Thoracic aorta (tissue), 2 donors: Measurements from ENCODE around the gene PHF12. TPM values are rescaled to one million over a fixed set of nuclear protein-coding genes. Genes with fewer than 3 reads are reported as not detected.
"Not testable (repeated sequence)": the region's sequence is repeated elsewhere in the genome, so short reads cannot be mapped to it uniquely, and the experiment has no call there.

Experiments
- ATAC-seq: fragments of 150-250 bp; one replicate; pipeline ENCODE4 v1.8.0; 2017; ENCODE audit warnings: low read depth; ENCODE audit not compliant: insufficient number of reproducible peaks, low FRiP score
- DNase-seq: peaks from one replicate; pipeline ENCODE4 v3.0.0-alpha.2; 2020; ENCODE audit warnings: low spot score
- H3K27ac ChIP-seq, 2 donors: fragments of 200-600 bp; sonication (generic); 1 replicate in 1 of 2; 2 replicates in 1 of 2; pipeline ENCODE4 v1.5.1; 2016; ENCODE audit warnings: mild to moderate bottlenecking in 2 of 2, moderate library complexity in 2 of 2
- H3K27me3 ChIP-seq: fragments of 200-600 bp; sonication (generic); replicated peaks from 2 replicates; pipeline ENCODE4 v1.6.0; 2016; ENCODE audit warnings: mild to moderate bottlenecking; ENCODE audit not compliant: insufficient read depth
- H3K36me3 ChIP-seq: fragments of 200-600 bp; sonication (generic); one replicate; pipeline ENCODE4 v1.5.1; 2016
- H3K4me1 ChIP-seq, 2 donors: fragments of 200-600 bp; sonication (generic); 1 replicate in 1 of 2; 2 replicates in 1 of 2; pipeline versions ENCODE4 v1.5.1 to v1.6.0; 2016; ENCODE audit warnings: low read depth in 2 of 2, mild to moderate bottlenecking in 1 of 2; ENCODE audit not compliant: control insufficient read depth in 1 of 2
- H3K4me3 ChIP-seq: fragments of 200-600 bp; sonication (generic); 2 replicates; pipeline ENCODE4 v1.5.1; 2016; ENCODE audit warnings: mild to moderate bottlenecking
- H3K9me3 ChIP-seq: fragments of 200-600 bp; sonication (generic); 2 replicates; pipeline ENCODE4 v1.5.1; 2016
- total RNA-seq, 2 donors: library from RNA; depleted of rRNA; stranded (reverse); fragments of >200 nt; gene quantifications; one replicate each; pipeline versions ENCODE4 v1.1.0 to v1.2.3, GENCODE V29; 2016
- TF ChIP-seq, protein P1 (sequence below): fragments of 200-600 bp; sonication (generic); IDR thresholded peaks from one replicate; pipeline ENCODE4 v1.5.1; 2019; ENCODE audit warnings: antibody characterized with exemption

The PHF12 gene
- total RNA-seq, 2 donors from 2014 or later, result 46.4 to 99.4 TPM

DNA sequence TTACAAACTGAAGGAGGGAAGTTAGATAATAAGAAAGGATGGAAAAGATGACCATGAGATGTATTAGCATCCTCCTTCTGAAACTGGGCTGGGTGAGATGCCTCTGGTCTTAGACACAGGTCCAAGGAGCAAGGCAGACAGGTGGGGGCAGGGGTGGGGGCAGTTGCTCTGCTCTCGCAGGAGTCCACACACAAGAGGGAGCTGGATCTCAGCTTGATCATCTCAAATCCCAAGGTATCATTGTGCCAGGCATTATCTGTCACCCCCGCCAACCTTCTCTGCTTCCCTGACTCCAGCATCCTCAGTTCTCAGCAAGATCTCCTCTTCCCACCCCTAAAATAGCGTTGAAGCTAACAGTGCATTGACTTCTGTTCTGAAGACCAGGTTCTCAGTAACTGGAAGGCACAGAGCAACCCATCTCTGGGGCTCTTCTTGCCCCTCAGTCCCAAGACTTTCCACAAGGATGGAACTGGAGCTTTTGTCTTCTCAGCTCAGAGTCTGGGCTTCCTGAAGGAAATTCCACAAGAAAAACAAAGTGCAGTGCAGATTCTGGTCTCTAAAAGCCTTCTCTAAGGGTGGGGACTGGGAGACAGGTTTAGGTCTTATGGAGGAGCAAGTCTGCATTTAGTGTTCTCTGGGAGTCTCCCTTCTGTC is 55.4 kb downstream of the PHF12 start:
- peaks cover 26 to 44% of the 10 kb centered on the region in 2 donors for H3K4me1 ChIP-seq

DNA sequence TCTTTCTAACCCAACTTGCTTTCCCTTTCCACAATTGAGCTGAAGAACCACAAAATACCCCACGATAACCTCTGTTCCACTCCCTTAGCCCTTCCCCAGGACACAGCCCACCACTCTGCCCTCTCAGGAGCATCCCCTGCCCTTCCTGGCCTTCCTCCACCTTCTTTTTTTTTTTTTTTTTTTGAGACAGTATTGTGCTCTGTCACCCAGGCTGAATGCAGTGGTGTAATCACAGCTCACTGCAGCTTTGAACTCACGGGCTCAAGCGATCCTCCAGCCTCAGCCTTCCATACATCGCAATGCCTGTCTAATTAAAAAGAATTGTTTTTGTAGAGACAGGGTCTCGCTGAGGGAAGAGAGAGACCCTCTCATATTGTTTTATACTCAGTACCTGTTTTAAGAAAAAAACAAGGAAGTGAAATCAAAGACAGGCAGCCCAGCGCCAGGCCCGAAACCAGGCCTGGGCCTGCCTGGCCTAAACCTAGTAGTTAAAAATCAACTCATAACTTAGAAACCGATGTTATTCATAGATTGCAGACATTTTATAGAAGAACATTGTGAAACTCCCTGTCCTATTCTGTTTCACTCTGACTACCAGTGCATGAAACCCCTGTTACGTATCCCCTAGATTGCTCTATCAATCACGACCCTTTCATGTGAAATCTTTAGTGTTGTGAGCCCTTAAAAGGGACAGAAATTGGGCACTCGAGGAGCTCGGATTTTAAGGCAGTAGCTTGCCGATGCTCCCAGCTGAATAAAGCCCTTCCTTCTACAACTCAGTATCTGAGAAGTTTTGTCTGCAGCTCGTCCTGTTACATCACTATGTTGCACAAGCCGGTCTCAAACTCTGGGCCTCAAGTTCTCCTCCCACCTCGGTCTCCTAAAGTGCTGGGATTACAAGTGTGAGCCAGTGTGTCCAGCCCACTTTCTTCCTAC is 57.8 kb downstream of the PHF12 start:
- DNase-seq, H3K27me3 ChIP-seq, H3K9me3 ChIP-seq, ATAC-seq, H3K4me3 ChIP-seq, H3K36me3 ChIP-seq: not testable (repeated sequence)
- peaks cover 29 to 54% of the 10 kb centered on the region in 2 donors for H3K4me1 ChIP-seq
- peak overlapping the region; percentile 62 to 76 for H3K27ac ChIP-seq

More for the DNA sequence above, 55.4 kb downstream of the PHF12 start:
- DNase-seq, result no peak
- no peak for ATAC-seq
- TF ChIP-seq, protein P1, sequence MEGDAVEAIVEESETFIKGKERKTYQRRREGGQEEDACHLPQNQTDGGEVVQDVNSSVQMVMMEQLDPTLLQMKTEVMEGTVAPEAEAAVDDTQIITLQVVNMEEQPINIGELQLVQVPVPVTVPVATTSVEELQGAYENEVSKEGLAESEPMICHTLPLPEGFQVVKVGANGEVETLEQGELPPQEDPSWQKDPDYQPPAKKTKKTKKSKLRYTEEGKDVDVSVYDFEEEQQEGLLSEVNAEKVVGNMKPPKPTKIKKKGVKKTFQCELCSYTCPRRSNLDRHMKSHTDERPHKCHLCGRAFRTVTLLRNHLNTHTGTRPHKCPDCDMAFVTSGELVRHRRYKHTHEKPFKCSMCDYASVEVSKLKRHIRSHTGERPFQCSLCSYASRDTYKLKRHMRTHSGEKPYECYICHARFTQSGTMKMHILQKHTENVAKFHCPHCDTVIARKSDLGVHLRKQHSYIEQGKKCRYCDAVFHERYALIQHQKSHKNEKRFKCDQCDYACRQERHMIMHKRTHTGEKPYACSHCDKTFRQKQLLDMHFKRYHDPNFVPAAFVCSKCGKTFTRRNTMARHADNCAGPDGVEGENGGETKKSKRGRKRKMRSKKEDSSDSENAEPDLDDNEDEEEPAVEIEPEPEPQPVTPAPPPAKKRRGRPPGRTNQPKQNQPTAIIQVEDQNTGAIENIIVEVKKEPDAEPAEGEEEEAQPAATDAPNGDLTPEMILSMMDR, result no peak
- Histone ChIP-seq H3K4me3 (peak overlapping the region; percentile 95), H3K9me3 (no peaks in the 10 kb centered on the region), H3K27ac (peak overlapping the region; percentile 88 to 97), H3K27me3 (no peaks in the 10 kb centered on the region), H3K36me3 (no peaks in the 10 kb centered on the region)

DNA sequence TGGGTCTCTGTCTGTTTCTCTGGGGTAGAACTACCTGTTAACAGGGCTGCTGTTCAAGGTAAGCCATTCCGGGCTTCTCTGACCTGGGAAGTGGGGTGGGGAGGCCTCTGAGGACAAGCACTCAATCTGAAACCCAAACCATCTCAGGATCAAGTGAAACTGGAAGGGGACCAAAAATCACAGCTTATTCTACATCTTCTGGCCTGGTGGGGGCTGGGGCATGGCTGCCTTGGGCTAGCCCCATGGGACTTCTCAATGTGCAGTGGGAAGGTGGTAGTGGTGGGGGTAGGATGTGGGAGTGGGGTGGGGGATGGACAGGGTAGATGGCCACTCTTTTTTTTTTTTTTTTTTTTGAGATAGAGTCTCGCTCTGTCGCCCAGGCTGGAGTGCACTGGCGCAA is 59.3 kb downstream of the PHF12 start:
- TF ChIP-seq, protein P1, result no peak
- no peaks in the 10 kb centered on the region for H3K36me3 ChIP-seq
- H3K4me1 ChIP-seq, result peaks cover 22 to 46% of the 10 kb centered on the region in 2 donors
- H3K4me3 ChIP-seq, result no peak overlapping the region
- no peak for DNase-seq
- H3K27me3 ChIP-seq, result no peaks in the 10 kb centered on the region
- peak overlapping the region in 1 of 2 donors; percentile 62 for H3K27ac ChIP-seq
- H3K9me3 ChIP-seq, result no peaks in the 10 kb centered on the region
- ATAC-seq, result no peak

DNA sequence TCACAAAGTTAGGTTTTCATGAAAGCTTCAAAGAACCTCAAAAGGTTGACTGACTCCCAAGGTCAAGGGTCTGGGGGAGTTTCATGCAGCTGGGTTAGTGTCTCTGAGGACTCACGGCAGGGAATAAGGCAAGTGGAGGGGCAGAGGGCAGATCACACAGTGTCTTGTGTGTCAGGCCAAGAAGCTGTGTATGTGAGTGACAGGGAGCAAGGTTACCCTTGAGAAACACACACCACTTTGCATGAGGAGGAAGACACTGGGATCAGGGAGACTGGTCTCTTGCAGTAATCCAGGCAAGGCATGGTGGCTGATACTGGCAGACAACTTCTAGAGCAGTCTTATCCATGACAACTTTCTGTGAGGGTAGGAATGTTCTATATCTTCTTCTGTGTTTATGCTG is 60.1 kb downstream of the PHF12 start:
- Histone ChIP-seq H3K4me1 (peaks cover 20 to 40% of the 10 kb centered on the region in 2 donors), H3K4me3 (no peak overlapping the region), H3K27ac (no peak overlapping the region), H3K9me3 (no peaks in the 10 kb centered on the region), H3K36me3 (no peaks in the 10 kb centered on the region), H3K27me3 (no peaks in the 10 kb centered on the region)
- DNase-seq (no peak), ATAC-seq (no peak)
- TF ChIP-seq, protein P1, result no peak

DNA sequence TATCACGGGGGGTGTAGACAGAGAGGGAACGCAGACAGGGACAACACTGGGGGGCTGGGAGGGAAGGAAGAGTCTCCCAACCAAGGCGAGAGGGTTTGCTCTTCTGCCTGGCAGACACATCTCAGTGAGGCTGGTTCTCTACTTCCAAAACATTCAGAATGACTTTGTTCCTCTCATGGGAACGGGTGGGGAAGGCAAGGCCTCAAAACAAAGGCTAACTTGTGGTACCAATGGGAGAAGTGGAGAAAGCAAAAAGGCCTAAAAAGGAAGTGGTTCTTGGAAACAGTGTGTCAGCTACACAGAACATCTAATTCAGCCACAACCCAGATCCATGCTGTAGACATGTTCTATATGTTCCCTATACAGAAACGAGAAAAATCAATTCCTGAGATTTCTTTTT is 61.3 kb downstream of the PHF12 start:
- Histone ChIP-seq H3K27ac (no peak overlapping the region), H3K9me3 (no peaks in the 10 kb centered on the region), H3K27me3 (no peaks in the 10 kb centered on the region), H3K36me3 (peaks cover 5% of the 10 kb centered on the region), H3K4me1 (peaks cover 13 to 34% of the 10 kb centered on the region in 2 donors), H3K4me3 (no peak overlapping the region)
- DNase-seq (no peak), ATAC-seq (no peak)
- TF ChIP-seq, protein P1, result no peak
